D341Med (cell line): ENCODE results near the gene PNKD.

Experiments
- DNase-seq: peaks from one replicate; pipeline ENCODE4 v3.0.0; 2012; ENCODE audit warnings: low spot score

The PNKD gene

DNA sequence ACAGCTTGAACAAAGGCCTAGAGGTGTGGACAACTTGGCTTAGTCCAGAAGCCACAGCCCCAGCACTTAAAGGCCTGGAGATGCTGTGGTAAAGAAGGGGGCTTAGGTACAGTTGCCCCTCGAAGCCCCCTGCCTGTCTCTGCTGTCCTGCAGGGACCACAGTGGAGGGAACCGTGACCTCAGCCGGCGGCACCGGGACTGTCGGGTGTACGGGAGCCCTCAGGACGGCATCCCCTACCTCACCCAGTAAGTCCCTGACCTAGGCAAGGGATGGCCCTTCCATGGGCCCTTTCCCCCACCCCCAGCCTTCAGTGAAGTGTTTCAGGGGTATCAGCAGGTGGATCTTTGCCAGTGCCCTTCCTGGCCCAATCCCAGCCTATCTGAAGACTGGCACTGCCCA lies 71.1 kb downstream of the PNKD start:
- no peak for DNase-seq

DNA sequence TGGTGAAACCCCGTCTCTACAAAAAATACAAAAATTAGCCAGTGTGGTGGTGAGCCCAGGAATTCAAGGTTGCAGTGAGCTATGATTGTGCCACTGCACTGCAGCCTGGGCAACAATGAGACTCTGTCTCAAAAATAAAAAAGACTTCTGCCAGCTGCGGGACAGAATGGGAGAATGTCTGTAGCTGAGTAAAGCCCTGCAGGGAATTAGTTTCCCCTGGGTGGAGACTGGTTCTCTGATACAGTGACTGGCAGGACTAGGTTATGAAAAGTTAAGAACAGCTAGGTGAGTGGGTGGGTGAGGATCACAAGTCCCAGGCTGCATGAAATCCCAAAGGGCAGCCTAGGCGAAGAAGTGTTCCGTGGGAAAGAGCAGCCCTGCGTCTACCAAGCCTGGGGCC lies 72.5 kb downstream of the PNKD start:
- DNase-seq, result no peak

DNA sequence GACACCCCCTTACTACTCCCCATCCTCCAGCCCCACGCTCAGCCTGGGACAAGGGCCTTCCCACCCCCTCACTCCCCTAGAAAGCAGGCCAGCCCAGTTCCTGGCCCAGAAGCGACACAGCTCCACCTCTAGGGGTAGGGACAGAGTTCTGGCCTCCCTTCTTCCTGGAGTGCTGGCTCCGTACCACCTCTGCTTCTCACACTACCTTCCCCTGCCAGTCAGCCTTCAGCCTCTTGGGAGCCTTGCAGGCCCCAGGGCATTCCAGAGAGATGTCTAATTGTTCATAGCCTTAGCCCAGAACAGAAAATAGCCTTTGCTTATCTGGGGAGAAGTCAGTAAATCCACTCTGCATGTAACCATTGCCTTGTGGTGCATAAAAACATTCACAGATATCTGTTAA lies 73.3 kb downstream of the PNKD start:
- no peak for DNase-seq

DNA sequence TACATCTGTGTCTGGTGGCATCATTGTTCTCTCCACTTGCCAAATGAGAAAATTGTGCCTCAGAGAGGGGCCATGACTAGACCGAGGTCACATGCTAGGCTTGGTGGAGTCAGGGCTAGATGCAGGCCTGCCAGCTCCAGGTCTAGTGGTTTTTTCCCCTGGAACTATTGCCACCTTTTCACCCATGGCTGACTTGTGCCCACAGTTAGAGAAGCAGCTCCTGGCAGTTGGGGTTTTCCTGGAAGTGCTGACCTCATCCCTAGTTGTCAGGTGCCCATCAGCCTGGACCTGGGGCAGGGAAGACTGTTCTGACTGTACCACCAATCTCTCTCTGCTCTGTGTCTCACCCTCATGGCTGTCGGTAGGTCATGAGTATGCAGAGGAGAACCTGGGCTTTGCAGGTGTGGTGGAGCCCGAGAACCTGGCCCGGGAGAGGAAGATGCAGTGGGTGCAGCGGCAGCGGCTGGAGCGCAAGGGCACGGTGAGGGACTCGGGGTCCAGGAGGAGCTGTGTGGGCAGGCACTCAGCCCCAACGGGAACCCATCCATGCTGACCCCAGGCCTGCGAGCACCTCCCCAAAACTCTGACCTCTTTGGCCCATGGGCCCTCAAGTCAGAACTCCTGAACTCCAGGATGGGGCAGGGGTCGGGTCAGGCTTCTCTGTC lies 73.9 kb downstream of the PNKD start:
- DNase-seq, result no peak

DNA sequence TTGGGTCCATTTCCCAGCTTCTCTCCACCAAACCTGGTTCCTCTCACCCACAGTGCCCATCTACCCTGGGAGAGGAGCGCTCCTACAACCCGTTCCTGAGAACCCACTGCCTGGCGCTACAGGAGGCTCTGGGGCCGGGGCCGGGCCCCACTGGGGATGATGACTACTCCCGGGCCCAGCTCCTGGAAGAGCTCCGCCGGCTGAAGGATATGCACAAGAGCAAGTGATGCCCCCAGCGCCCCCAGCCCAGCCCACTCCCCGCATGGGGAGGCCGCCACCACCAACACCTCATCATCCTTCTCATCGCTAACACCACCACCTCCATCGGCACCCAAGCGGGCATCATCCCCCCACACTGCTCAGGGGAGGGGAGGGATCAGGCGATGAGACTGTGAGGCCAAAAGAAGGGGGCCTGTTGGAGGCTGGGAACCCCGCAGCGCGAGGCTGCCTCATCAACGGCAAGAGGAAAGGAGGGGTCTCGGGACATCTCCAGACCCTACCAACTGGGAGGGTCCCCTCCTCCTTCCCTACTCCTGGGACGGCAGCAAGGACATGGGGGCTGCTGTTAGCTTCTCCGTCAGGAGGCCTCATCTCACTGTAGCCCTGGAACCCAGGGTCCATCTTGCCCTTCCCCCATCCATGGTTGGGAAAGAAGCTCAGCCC lies 74.6 kb downstream of the PNKD start:
- DNase-seq, result no peak

DNA sequence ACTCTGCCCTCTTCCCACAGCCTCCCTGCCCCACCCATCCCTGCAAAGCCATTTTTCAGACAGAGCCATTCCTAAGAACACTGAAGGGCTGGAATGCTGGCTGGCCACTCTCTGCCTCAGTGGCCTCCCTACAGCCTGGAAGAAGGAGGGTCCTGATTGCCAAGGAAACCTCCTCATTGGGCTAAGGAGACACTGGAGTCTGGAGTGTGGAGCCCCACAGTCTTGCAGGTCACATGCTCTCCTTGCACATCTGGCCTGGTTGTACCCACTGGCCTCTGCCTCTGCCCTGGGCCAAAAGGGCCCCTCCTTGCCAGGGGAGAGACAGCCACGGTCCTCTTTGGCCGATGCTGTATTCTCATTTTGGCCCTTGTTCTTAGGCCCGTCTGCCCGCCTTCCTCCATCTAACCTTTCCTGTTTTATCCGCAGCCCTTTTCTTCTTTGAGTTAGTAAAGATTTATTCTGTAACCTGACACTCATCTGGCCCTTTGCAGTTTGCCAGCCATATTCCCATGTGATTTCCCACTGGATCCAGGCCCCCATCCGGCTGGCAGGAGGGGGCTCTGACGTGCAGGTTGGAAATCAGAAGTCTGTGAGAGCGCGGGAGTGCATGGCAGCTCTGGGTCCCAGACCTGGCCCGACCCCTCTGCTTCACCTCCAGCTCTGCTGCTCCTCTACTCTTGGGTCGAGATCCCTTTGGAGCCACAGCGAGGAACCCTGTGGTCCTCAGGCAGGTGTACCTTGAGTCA lies 75.3 kb downstream of the PNKD start:
- DNase-seq, result no peak

DNA sequence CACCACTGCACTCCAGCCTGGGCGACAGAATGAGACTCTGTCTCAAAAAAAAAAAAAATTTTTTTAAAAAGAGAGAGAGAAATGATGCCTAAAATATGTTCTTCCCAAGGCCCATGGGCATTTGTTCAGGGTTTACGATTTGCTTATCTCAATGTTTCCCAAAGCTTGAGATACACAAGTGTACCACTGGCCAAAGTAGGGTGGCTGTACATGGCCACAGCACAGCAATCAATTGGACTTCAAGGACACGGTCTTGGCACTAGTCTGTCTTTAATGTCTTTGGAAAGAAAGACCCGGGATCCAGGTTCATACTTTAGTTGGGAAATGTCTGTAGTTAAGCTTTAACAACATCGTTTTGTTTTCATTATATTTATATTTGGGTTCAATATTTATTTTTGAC lies 76.9 kb downstream of the PNKD start:
- no peak for DNase-seq

DNA sequence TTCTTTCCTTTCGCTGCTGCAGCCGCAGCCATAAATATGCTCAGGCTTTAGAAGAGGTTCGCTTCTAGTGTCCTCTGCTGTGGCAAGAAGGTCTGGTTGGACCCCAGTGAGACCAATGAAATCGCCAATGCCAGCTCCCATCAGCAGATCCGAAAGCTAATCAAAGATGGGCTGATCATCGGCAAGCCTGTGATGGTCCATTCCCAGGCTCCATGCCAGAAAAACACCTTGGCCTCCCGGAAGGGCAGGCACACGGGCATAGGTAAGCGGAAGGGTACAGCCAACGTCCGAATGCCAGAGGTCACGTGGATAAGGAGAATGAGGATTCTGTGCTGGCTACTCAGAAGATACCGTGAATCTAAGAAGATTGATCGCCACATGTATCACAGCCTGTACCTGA lies 83.7 kb downstream of the PNKD start:
- no peak for DNase-seq

DNA sequence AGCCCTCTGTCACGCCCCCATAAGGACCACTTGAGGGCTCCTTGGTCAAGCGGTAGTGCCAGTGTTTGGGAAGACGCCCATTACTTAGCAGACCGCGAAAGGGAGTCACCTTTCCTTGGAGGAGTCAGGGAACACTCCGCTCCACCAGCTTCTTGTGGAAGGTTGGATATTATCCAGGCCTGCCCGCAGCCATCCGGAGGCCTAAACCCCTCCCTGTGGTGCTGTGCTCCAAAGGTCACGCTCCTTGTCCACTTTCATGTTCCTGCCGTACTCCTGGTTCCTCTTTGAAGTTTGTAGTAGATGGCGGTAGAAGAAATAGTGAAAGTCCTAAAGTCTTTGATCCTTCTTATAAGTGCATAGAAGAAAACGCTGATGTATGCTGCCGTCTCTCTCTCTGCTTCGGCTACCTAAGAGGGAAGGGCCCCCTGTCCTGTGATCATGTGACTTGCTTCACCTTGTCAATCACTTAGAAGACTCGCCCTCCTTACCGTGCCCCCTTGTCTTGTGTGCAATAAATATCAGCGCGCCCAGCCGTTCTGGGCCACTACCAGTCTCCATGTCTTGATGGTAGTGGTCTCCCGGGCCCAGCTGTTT lies 84.6 kb downstream of the PNKD start:
- DNase-seq, result no peak

DNA sequence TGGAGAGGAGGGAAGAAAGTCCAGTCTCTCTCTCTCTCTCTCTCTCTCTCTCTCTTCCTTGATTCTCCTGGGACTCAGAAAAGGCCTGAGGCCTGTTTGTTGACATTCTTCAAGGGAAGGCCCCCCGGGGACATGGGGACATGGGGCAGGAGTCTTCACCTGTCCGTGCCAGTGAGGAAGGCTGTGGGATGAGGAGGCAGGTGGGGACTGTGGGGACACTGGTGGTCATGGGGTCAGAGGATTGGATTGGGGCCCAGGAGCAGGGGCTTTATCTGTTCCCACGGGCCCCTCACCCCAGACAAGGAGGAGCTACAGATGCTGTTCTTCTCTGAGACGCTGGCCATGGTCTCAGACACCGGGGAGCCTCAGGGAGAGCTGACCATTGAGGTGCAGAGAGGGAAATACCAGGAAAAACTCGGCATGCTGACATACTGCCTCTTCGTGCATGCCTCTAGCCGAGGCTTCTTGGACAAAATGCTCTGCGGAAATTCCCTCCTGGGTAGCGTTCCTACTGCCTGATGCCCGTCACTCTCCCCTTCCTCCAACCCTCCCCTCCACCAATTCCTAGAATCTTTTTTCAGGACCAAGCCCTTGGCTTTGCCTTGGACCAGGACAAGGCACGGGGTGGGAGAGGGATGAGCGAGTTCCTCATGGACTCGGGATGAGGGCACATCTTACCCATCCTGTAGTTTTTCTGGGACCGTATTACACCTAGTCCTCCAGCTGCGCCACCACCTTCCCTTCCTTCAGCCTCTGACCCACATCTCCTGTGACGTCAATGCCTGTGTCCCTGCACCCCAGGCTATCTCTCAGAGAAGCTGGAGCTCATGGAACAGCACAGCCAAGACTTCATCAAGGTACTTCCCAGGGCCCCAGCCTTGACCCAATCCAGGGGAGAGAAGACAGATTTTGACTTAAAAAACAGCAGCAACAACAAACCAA lies 87.2 kb downstream of the PNKD start:
- no peak for DNase-seq

DNA sequence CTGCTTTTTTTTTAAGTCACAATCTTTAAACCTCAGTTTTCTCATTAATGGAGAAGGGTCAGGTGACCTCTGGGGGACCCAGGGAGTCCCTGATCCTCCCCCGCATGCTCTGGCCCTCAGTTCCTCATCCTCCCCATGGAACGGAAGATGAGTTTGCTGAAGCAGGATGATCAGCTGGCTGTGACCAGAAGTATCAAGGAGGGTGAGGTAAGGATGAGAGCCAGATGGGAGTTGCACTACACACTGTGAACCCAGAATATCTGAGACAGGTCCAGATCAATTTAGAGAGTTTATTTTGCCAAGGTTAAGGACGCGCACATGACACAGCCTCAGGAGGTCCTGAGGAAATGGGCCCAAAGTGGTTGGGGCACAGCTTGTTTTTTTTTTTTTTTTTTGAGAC lies 90.1 kb downstream of the PNKD start:
- no peak for DNase-seq

DNA sequence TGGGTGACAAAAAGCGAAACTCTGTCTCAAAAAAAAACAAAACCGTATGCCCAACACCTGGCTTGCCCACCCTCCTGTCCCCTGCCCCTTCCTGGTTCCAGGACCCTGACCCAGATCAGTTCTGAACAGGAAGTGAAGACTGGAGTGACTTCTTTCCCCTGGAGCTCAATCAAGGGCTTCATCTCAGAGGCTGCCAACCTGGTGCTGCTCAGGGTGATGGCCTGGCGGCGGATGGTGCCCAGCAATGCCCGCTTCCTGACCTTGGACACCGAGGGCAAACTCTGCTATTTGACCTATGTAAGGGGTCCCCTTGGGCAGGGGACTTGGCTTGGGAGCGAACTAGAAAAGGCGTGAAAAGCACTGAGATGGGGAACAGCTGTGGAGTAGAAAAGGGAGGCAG lies 92.3 kb downstream of the PNKD start:
- no peak for DNase-seq

DNA sequence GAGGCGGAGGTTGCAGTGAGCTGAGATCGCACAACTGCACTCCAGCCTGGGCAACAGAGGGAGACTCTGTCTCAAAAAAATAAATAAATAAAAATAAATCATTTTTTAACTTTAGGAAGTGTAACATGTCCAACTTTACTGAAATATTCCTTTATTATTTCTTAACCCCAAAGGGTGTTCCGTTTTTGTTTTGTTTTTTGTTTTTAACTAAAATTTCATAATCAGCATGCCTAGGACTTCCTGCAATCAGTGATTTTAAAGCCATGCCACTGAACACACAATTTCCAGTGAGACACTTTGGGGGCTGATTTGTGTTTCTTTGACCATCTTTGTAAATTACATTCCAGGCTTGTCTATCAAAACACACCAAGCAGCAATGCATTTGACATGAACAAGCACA lies 93.4 kb downstream of the PNKD start:
- no peak for DNase-seq

DNA sequence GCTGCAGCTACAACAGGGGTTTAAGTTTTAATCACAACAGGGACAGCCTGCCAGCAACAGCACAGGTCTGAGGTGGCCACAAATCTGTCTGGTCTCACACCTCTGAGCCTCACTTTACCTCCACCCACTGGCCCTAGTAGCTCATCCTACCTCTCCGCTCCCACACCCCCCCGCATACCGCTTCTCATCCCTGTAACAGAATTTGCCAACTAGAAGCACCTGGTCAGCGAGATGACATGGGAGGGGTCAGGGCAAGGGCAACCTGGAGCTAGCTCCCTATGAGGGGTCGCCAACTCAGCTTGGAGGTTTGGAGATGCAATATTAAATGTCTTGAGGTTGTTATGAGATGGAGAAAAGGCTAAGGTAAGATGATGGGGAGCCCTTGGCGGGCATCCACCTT lies 93.9 kb downstream of the PNKD start:
- no peak for DNase-seq

DNA sequence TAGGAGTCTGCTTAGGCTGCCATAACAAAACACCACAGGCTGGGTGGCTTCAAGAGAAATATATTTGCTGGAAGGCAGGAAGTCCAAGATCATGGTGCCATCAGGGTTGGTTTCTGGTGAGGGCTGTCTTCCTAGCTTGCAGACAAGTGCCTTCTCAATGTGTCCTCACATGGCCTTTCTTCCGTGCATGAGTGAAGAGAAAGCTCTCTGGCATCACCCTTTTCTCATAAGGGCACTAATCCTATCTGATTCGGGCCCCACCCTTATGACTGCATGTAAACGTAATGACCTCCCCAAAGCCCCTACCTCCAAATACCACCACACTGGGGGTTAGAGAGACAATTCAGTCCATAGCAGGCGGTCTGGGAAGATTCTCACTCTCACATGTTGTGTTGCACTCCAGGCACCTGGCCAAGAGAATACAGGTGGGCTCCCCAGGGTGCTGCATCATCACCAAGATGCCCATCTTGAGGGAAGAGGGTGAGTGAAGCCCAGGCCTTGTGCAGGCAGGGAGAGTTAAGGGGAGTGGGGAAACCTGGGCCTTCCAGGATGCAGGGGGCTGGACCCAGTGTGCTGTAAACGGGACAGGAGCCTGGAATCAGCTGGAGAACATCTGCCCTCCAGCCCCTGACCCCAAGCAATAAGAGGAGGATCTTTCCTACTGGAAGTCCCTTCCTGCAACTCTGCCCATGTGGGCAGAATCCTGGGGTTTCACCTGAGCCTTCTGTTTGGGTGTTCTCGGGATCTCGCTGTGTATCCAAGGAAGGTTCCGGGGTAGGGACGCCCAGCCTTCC lies 96.5 kb downstream of the PNKD start:
- DNase-seq, result no peak

DNA sequence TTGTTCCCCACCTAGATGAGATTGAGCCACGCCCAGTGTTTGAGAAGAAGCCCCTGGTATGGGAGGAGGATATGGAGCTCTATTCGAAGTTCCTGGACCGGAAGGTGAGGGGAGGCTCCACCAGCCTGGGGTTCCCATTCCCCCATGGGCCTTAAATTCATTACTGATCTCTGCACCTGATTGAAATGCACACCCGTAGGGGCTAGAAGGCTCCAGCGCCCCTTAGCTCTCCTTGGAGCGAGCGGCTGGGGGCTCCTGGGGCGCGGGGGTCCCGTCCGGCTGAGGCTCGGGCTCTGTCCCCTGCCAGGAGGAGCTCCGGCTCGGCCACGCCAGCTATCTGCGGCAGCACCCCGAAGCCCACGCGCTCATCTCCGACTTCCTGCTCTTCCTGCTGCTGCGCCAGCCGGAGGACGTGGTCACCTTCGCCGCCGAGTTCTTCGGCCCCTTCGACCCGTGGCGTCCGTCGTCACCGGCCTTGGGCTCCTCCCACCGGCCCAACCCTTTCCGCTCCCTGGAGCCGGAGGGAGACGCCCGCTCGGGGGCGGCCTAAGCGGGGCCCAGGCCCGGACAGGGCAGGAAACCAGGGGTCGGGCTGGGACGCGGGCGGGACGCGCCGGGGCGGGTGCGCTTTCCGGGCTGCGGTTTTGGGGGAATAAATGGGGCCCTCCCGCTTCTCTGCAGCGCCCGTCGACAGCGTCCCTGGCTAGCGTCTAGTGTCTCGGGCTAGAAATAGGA lies 97.3 kb downstream of the PNKD start:
- DNase-seq, result no peak

DNA sequence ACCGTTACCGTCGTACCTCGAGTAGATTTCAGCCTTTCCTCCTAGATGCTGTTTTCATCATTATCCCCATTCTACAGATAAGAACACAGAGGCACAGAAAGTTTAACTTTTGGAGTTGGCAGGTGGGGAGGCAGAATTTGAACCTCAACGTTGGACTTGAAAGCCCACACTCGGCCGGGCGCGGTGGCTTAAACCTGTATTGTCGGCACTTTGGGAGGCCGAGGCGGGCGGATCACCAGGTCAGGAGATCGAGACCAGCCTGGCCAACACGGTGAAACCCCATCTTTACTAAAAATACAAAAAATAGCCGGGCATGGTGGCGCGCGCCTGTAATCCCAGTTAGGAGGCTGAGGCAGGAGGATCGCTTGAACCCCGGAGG lies 97.8 kb downstream of the PNKD start:
- no peak for DNase-seq

DNA sequence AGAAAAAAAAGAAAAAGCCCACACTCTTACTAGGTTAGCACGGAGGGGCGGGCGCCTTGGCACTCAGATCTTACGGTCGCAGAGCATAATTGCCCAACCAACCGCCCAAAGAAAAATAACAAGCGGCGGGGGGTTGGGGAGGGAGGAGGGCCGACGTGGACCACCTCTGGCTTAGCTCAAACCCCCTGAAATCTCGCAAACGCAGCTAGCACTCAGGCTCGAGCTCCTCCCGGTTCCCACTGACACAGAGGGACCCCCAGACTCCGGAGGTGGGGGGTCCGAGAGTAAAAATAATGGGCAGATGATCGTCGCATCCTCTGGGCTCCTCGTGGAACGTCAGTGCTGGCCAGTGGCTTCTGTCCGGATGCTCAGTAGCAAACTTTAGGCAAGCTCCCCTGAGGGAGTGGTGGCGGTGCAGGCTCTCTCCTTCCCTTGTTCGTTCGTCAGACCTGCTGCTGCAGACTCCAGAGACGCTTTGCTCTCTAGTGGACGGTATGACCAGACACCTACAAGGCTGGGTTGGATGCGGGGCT lies 98.4 kb downstream of the PNKD start:
- DNase-seq, result no peak

DNA sequence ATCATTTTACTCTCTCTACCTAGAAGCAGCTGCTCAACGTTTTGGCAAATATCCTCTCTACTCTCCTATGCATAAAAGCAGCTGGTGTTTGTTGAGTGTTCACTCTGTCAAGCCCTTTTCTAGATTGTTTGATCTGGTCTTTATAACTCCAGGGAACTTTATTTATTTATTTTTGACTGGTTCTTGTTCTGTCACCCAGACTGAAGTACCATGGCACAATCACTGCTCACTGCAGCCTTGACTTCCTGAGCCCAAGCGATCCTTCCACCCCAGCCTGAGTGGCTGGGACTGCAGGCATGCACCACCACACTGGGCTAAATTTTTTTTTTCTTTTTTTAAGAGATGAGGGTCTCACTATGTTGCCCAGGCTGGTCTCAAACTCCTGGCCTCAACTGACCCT lies 99.0 kb downstream of the PNKD start:
- DNase-seq, result no peak

DNA sequence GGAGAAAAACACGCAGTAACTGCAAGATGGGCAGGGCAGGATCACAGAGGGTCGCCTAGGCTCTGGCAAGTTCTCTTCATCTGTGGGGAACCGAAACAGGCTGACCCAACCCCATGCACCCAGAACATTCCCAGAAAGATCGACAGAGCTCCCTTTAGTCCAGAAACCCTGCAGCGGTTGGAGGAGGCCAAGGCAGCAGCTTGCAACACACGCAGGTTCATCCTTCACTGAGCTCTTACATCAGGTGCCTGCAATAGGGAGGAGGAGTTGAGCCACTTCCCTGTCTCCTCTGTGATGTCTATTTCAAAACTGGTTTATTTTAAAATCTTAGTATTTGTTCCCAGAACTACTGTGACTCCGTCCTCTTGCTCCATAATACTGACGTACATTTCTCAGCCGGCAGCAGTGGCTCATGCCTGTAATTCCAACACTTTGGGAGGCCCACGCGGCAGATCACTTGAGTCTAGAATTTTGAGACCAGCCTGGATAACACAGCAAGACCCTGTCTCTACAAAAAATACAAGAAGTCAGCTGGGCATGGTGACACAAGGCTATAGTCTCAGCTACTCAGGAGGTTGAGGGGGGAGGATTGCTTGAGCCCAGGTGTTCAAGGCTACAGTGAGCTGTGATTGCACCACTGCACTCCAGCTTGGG lies 100.2 kb downstream of the PNKD start:
- no peak for DNase-seq
